ENCODE results near the gene ELL2.
A peak's percentile ranks its signal among the peaks of the same experiment; 100 is the strongest.

Gene ELL2

GRCh38 chr5:95961617-95962474 is at the start of gene ELL2:
Gene ELL2 (minus strand): TSS chr5:95961851. CDS start chr5:95961721, 130 bp downstream.
- peak; percentile 41 for DNase-seq

- DNase-seq = no peak
Measured at GRCh38 chr5:96008987-96009647, 47.5 kb upstream of the ELL2 start.

DNA sequence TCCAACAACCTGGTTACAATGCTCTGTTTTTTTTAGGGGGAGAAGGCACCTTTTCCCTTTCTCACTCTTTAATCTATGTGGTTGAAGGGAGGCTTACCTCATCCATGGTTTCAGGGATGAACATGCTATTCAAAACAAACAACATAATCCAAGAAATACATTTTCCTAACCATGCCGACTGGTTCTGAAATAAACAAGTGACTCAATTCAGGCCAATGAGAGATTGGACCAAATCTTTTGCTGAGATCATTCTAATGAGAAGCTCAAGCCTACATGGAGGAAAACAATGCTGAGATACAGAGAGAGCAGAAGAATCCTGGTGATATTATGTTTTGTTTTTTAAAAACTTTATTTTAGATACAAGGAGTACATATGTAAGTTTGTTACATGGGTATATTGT is 46.8 kb upstream of the ELL2 start:
- no peak for DNase-seq

DNA sequence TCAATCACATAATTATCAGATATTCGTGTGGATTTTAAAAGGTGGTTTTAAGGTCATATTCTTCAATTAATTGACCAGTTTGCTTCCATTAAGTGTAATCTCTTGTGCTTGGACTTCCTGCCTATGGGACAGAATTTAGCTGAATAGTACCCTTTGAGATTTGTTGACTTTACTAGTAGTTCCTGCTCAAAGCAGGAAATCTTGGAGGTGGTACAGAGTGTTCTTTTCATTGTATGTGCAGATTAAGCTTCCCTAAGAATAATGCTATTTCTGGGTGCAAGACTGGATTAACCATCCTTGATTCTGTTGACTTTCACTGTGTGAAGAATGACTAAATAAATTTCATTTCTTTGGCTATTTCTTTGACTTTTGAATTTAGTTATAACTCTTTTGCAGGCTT is 45.4 kb upstream of the ELL2 start:
- DNase-seq = no peak

DNA sequence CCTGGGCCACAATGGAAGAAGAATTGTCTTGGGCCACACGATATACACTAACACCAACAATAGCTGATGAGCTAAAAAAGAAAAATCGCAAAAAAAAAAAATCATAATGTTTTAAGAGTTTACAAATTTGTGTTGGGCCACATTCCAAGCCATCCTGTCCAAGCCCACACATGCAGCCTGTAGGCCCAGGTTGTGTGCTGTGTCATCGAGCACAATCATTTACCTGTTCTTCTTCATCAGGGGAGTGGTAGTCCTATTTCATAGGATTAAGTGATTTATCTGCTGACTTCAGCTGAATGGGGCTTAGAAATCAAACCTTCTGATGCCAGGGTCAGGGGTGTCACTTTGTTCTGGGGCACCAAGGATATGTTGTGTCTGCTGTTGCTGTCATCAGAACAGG is 44.6 kb upstream of the ELL2 start:
- no peak for DNase-seq

GRCh38 chr5:96004754-96005153 is 43.1 kb upstream of the ELL2 start:
- DNase-seq = no peak

GRCh38 chr5:96004087-96004486 is 42.4 kb upstream of the ELL2 start:
- DNase-seq = no peak

DNA sequence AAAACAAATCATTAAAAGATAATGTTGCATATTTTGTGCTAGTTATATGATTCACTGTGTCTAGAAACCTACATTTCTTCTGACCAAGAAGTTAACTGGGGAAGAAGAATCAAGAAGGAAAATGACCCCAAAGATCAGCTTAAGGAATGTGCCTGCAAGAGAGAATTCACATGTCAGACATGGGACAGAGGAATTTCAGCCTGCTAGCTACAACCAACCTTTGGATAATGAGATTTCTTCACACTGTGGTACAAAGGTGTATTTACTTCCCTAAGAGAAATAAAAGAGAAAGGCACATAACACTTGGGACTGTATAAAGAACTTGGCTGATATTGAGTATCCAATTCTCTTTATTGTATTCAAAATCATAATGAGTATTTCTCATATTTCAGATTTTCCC is 39.6 kb upstream of the ELL2 start:
- no peak for DNase-seq

- DNase-seq = no peak
Measured at GRCh38 chr5:96000308-96000707, 38.7 kb upstream of the ELL2 start.

GRCh38 chr5:95996904-95997723 is 35.5 kb upstream of the ELL2 start:
- no peak for DNase-seq

DNA sequence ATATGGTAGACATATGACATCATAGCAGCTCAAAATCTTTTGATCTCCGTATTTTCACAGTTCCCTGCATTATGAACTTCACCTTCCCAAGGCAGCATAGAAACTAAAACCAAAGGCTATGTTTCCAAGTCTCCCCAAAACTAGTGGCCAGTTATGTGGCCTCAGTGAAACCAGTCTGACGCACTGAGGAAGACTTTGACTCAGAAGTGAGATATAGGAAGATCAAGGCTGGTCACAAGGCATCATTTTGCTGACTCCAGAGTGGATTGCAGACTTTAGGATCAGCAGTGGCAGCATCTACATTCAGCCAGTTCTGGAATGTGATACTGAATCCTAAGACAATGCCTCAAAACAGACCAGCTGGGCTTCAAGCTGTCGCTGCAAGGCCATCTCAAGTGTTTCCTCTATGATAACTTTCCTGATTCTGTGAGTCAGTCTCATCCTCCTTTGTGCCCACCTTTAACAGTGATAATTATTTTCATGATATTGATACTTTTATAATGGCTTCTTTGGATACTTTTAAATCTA is 34.4 kb upstream of the ELL2 start:
- DNase-seq = no peak

GRCh38 chr5:95993776-95994175 is 32.1 kb upstream of the ELL2 start:
- no peak for DNase-seq

DNA sequence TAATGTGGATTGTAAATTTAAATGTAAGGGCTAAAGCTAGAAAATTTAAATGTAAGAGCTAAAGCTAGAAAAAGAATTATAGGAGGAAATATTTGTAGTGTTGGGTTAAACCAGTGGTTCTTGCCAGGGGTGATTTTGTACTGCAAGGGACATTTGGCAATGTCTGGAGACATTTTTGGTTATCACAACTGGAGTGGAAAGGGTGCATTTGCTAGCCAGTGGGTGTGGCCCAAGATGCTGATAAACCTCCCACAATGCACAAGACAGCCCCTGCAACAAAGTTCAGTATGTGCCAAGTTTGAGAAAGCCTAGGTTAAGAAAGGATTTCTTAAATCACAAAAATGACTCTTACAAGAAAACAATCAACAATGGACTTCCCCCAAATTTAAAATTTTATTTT is 31.6 kb upstream of the ELL2 start:
- no peak for DNase-seq

GRCh38 chr5:95989283-95990048 is 27.8 kb upstream of the ELL2 start:
- DNase-seq = no peak

DNA sequence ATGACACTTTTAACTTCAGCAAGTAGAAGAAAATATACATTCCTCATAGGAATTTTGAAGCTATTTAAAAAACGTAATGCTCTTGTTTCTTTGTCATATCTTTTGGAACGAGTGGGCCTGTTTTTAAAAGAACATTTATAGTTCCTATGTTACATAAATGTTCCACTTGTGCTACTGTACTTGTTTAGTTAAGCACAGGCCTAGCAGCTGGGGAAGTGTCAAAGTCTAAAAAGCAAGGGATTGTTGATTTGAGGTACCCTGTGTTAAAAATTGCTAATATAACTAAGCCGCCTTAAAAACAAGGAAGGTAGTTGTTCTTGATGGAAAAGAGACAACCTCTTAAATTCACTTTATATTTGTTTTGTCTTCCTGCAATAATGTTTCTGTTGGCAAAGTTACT is 27.2 kb upstream of the ELL2 start:
- no peak for DNase-seq

DNA sequence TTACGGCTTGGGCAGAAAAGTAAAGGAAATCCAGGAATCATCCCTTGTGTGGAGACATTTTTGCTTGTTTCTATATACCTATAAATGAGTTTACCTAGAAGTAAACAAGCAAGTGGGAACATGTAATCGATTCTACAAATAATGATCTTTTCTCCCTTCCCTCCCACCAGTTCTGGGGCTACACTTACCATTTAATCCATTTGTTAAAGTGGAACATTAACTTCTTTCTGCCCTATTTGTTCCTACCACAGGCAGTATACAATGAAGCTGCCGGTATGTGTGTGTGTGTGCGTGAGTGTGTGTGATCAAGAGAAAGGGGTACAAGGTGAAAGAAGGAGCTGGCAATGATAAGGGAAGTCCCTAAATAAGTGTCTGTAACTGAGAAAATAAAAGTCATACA is 26.4 kb upstream of the ELL2 start:
- DNase-seq = no peak

- no peak for DNase-seq
Measured at GRCh38 chr5:95986937-95987520, 25.4 kb upstream of the ELL2 start.

GRCh38 chr5:95986001-95986400 is 24.4 kb upstream of the ELL2 start:
- DNase-seq = no peak

- DNase-seq = no peak
Measured at GRCh38 chr5:95985249-95985648, 23.6 kb upstream of the ELL2 start.

DNA sequence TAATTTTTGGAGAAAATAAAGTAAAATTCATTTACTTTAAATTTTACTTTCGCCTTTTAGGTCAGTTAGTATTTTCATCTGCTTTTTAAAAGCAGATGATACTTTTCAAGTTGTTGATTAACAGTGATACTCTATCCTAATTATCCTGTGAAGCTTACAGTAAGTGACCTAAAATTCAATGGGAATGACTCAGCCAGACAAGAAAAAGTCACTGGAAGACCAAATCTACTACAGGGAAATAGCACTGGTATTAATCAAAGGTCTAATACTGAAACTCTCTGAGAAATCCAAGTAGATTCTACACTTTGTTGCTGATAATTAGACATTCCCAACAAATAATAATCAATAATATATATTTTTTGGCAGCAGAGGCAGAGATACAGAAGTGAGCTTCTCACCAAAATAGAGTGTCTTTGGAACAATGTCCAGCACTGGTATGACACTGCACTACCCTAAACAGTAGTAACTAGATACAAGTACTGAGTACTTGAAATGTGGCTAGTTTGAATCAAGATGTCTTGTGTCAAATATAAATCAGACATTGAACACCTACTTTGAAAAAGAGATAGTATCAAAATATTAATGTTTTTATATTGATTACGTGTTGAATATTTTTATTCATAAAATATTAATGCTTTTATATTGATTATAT is 22.8 kb upstream of the ELL2 start:
- DNase-seq = no peak

DNA sequence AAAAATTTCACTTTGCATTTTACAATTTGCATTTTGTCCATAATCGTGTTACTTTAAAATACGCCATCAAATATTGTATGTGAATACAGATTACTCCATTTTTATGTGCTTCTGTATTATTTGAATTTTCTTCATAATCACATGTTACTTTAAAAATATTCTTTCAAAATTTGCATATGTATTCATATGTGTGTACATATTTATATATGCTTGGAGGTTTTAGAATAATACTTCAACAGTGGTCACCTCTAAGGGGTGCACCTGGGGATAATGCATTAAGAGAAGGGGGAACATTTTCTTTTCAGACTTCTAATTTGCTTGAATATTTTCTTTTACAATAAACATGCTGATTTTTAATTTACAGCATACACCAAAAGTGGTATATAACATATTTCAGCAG is 21.9 kb upstream of the ELL2 start:
- DNase-seq = no peak

GRCh38 chr5:95983080-95983479 is 21.4 kb upstream of the ELL2 start:
- DNase-seq = no peak

Measured in NCI-H2029 treated with DMSO at 0.1 percent for 48 hours (cell line).